Activated CD8-positive, alpha-beta memory T cell treated with anti-CD3 and anti-CD28 coated beads for 48 hours (primary cell): ENCODE data around the gene FHIP1B.

Source experiments
- DNase-seq, 3 experiments: peaks; one replicate each; pipeline ENCODE4 v3.0.0-alpha.2; 2020; ENCODE audit warnings: low read depth in 2 of 3, low spot score in 2 of 3

Gene FHIP1B

DNA sequence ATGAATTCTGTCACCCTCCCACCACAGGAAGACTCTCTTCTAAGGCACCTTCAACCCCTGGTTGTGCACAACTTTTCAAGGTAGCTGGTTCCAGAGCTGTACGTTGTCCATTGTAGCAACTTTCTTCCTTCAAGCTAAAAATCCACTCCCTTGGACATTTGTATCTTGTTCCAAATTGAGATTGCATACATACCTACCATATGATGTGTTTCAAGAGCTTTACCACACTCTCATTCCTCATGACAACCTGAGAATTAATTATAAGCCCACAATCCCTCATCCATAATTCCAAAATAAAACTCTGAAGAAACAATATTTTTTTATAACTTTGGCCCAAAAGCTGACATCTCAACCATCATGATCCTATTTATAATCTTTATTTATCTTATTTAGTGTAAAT is 32.4 kb downstream of the FHIP1B start:
- no peak for DNase-seq

DNA sequence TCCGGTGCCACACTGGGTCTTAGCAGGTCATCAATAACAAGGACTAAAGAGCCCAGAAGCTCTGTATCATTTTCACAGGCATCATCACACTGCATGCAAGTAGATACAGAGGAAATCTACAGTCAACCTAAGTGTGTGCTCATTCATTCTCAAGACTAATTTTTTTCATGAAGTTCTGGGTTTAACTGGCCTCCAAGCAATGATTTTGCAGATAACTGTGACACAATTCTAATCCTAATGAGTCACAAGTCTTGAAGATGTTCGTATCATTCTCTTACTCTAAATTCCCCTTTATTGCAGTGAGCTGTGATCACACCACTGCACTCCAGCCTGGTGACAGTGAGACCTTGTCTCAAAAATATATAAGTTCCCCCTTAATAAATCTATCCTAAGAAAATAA is 33.0 kb downstream of the FHIP1B start:
- DNase-seq, result no peak

GRCh38 chr11:6200975-6201374 is 33.5 kb downstream of the FHIP1B start:
- DNase-seq, result no peak

DNA sequence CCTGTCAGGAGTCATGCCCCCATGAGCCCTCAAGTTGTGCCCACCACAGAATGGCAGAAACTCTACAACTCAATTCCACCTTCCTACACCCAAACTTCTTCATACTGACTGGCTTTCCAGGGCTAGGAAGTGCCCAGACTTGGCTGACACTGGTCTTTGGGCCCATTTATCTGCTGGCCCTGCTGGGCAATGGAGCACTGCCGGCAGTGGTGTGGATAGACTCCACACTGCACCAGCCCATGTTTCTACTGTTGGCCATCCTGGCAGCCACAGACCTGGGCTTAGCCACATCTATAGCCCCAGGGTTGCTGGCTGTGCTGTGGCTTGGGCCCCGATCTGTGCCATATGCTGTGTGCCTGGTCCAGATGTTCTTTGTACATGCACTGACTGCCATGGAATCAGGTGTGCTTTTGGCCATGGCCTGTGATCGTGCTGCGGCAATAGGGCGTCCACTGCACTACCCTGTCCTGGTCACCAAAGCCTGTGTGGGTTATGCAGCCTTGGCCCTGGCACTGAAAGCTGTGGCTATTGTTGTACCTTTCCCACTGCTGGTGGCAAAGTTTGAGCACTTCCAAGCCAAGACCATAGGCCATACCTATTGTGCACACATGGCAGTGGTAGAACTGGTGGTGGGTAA is 35.1 kb downstream of the FHIP1B start, which contains the start of gene OR52W1:
TSS of gene OR52W1 (plus strand) at position 51 of the 637 bp plus-strand sequence. CDS start at position 51, 0 bp downstream.
- DNase-seq, result no peak

- DNase-seq, result no peak
Measured at GRCh38 chr11:6197466-6198200, 36.8 kb downstream of the FHIP1B start.

DNA sequence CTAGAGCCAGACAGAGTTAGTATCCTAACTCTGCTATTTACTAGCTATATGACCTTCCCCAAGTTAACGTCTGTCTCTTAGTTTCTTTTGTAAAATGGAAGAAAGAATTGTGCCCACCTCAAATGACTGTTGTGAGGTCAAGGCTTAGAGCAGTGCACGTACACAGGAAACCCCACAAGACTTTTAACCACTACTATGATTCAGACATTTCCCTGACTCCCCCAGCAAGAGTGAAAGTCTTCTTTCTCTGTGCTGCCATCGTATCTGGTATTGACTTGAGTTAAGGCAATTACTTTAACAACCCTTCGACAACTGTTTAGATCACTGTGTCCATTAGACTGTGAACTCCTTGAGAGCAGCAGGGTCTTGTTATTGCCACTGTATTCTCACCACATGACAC is 38.0 kb downstream of the FHIP1B start:
- DNase-seq, result no peak

DNA sequence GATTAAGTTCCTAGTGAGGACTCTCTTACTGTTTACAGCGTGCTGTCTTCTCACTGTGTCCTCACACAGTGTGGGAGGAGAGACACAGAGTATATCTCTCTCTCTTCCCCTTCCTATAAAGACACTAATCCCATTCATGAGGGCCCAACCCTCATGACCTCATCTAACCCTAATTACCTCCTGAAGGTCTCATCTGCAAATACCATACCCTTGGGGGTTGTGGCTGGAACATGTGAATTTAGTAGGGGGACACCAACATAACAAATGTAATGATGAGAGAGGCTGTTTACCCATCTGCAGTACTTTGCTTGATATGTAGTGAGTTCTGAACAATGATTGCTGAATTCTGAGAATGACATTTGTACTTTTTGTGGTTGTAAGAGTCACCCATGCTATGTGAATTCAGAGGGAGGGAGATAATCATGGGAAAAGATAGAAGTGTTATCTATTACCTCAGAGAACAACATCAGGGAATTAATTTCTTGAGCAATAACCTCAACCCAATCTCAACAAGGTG is 40.3 kb downstream of the FHIP1B start:
- DNase-seq, result no peak

GRCh38 chr11:6191742-6192141 is 42.7 kb downstream of the FHIP1B start:
- DNase-seq, result no peak

GRCh38 chr11:6175440-6175839 is 59.0 kb downstream of the FHIP1B start:
- DNase-seq, result no peak

DNA sequence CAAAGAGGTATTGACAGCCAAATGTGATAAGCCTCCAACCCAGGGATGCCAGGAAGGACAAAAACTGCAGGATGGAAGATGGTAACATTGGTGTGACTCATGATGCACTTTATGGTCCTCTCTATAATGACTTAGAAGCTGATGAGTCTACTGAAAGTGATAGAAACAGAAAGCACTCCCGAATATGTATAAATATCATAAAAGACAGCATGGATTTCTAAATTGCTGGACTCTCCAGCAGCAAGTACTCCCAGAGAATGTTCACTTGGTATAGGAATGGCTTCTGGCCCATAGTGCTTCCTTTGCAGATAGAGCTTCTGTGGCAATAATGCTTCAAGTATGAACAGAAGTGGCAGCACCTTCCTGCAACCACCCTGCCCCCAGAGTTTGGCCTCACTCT is 64.2 kb downstream of the FHIP1B start, which contains the start of gene OR52B2:
TSS of gene OR52B2 (minus strand) at position 101 of the 400 bp plus-strand sequence. CDS start at position 101, 0 bp downstream.
- DNase-seq, result no peak
